Heart left ventricle (tissue), 16 donors: Measurements from ENCODE around the gene MS4A15. TPM values are rescaled to one million over a fixed set of nuclear protein-coding genes. Genes with fewer than 3 reads are reported as not detected.

Experiments used
- ATAC-seq, 4 donors: fragments of 200-7000 bp; cut with Tn5 transposase; one replicate each; pipeline ENCODE4 v1.9.1; 2020 to 2022; ENCODE audit warnings: moderate library complexity in 4 of 4, mild to moderate bottlenecking in 3 of 4, moderate number of reproducible peaks in 1 of 4
- DNase-seq, 5 donors: peaks; one replicate each; pipeline ENCODE4 v3.0.0-alpha.2; 2020
- H3K27ac ChIP-seq, 12 donors: fragments of 200-600 bp; sonication (generic) in 4 of 12; one replicate each; pipeline versions ENCODE4 v1.5.0 to v1.8.0; 2016 to 2022; ENCODE audit warnings: mild to moderate bottlenecking in 2 of 12
- H3K27me3 ChIP-seq, 9 donors: fragments of 200-600 bp; sonication (generic) in 2 of 9; one replicate each; pipeline versions ENCODE4 v1.5.1 to v1.8.0; 2016 to 2022; ENCODE audit warnings: mild to moderate bottlenecking in 3 of 9
- H3K36me3 ChIP-seq, 9 donors: fragments of 200-600 bp; sonication (generic) in 2 of 9; one replicate each; pipeline versions ENCODE4 v1.5.0 to v1.8.0; 2018 to 2022; ENCODE audit warnings: mild to moderate bottlenecking in 2 of 9
- H3K4me1 ChIP-seq, 12 donors: fragments of 200-600 bp; sonication (generic) in 4 of 12; one replicate each; pipeline versions ENCODE4 v1.5.0 to v1.8.0; 2016 to 2022; ENCODE audit warnings: mild to moderate bottlenecking in 3 of 12
- H3K4me3 ChIP-seq, 12 donors: fragments of 200-600 bp; sonication (generic) in 4 of 12; one replicate each; pipeline versions ENCODE4 v1.5.0 to v1.8.0; 2017 to 2022; ENCODE audit warnings: mild to moderate bottlenecking in 9 of 12, moderate library complexity in 4 of 12
- H3K9me3 ChIP-seq, 12 donors: fragments of 200-600 bp; sonication (generic) in 4 of 12; one replicate each; pipeline versions ENCODE4 v1.5.0 to v1.8.0; 2016 to 2022; ENCODE audit warnings: mild to moderate bottlenecking in 1 of 12
- CTCF ChIP-seq, 12 donors: fragments of 200-600 bp; sonication (generic) in 4 of 12; IDR thresholded peaks; one replicate each; pipeline versions ENCODE4 v1.5.0 to v1.8.0; 2018 to 2022; ENCODE audit warnings: antibody characterized with exemption in 12 of 12, mild to moderate bottlenecking in 5 of 12
- POLR2A ChIP-seq, 2 donors: fragments of 450-650 bp; IDR thresholded peaks; one replicate each; pipeline ENCODE4 v1.6.1; 2017; ENCODE audit warnings: antibody characterized with exemption in 2 of 2, mild to moderate bottlenecking in 2 of 2, moderate library complexity in 2 of 2
- WGBS, 4 donors: extraction: QIAGEN DNeasy Blood & Tissue Kit in 2 of 4; methylation state at CpG; one replicate each; pipeline versions ENCODE4 v1.1.5 to v1.1.7; 2013 to 2018; 5-methylcytosine and 5-hydroxymethylcytosine counted together
- intact Hi-C, 10 donors: fragments of 100-400 bp; cut with DNase I; formaldehyde crosslinking; loops; one replicate each; pipeline versions ENCODE4 v1.11.1 to v1.14.2; 2022
- polyA plus RNA-seq, 2 donors: library from polyadenylated mRNA; stranded (reverse); fragments of 200-250 nt; gene quantifications; one replicate each; pipeline ENCODE4 v1.2.3, GENCODE V29; 2013
- total RNA-seq, 9 donors: library from RNA; depleted of rRNA in 2 of 9; stranded (reverse); fragments of >200 nt in 2 of 9; fragmentation: NEBNext Ultra II Directional in 3 of 9; extraction: Animal tissue kit (Norgen Biotek cat#: 25700) in 3 of 9; gene quantifications; one replicate each; pipeline versions ENCODE4 v1.1.0 to v1.2.4, GENCODE V29; 2016 to 2023
- donor health status: ischemic (EF 13 %, LVEDD 7.1; RV severe dilation, severe dysfunction).
- donor health status: healthy with polysubstance abuse.
- donor health status: DM: no; HTN: yes; CAD: no.
- donor health status: DM: no; HTN: no; CAD: no.
- donor health status: ischemic (EF 25% LVEDD 6.9; RV normal size, moderate dysfunction).
- donor health status: ischemic (EF 25% LVEDD 5.7; RV mildly dilated, moderate dysfunction).
- donor health status: healthy.
- donor health status: DM: yes; HTN: yes; CAD: no.
- donor health status: ischemic (EF 35%, LVEDD 5.7; RV mildly dilated, moderate dysfunction).
- donor health status: nonischemic (EF 11% LVEDD 7.7; RV severe dilation, severe dysfunction).
- donor health status: DM: yes; HTN: yes; CAD: no.
- donor health status: PGD.
- donor health status: ischemic (EF 29% LVEDD 5.4; RV normal size, mild dysfunction).
- donor health status: nonischemic (EF 23%, LVEDD 6.1; RV moderate dilation, normal function).

Gene MS4A15
- total and polyA plus RNA-seq, 11 donors = not detected

GRCh38 chr11:60771879-60772525 is 15.3 kb downstream of the MS4A15 start:
- ATAC-seq = no peak
- peaks cover 0 to 38% (median 4%) of the 10 kb centered on the region in 9 donors for H3K27me3 ChIP-seq
- no peak for DNase-seq
- no peaks in the 10 kb centered on the region for H3K9me3 ChIP-seq
- no peaks in the 10 kb centered on the region for H3K36me3 ChIP-seq
- H3K4me1 ChIP-seq = peaks cover 0 to 19% (median 9%) of the 10 kb centered on the region in 12 donors
- no peak for TF ChIP-seq POLR2A (IDR thresholded peaks at IDR 0.05)
- TF ChIP-seq CTCF (IDR thresholded peaks at IDR 0.05) = no peak
- H3K27ac ChIP-seq = no peak overlapping the region
- 70 to 85% (median 78%) methylated on average over 16 of the region's 16 CpGs for WGBS, 4 donors
- intact Hi-C loops = loop anchor here in 4 of 10 donors (5.0 to 10.0 kb wide), 3 partner anchors 125 to 413 kb away; no protein-coding TSS in a partner anchor
- H3K4me3 ChIP-seq = no peak overlapping the region

GRCh38 chr11:60772666-60773065 is 16.0 kb downstream of the MS4A15 start:
- H3K36me3 ChIP-seq = no peaks in the 10 kb centered on the region
- ATAC-seq (no peak), DNase-seq (no peak)
- no peak overlapping the region for H3K27ac ChIP-seq
- TF ChIP-seq CTCF (IDR thresholded peaks at IDR 0.05) (no peak), POLR2A (IDR thresholded peaks at IDR 0.05) (no peak)
- H3K9me3 ChIP-seq = no peaks in the 10 kb centered on the region
- H3K27me3 ChIP-seq = peaks cover 0 to 32% (median 0%) of the 10 kb centered on the region in 9 donors
- peaks cover 0 to 22% (median 9%) of the 10 kb centered on the region in 12 donors for H3K4me1 ChIP-seq
- WGBS, 4 donors = 87 to 90% (median 88%) methylated on average over 8 of the region's 8 CpGs
- intact Hi-C loops = loop anchor here in 4 of 10 donors (5.0 to 10.0 kb wide), 3 partner anchors 125 to 412 kb away; no protein-coding TSS in a partner anchor
- no peak overlapping the region for H3K4me3 ChIP-seq

GRCh38 chr11:60774726-60775125 is 18.1 kb downstream of the MS4A15 start:
- no peak for ATAC-seq
- WGBS, 4 donors = 77 to 85% (median 82%) methylated on average over 13 of the region's 13 CpGs
- Histone ChIP-seq H3K27ac (no peak overlapping the region), H3K27me3 (peaks cover 0 to 20% (median 0%) of the 10 kb centered on the region in 9 donors), H3K9me3 (no peaks in the 10 kb centered on the region), H3K4me1 (peaks cover 0 to 22% (median 9%) of the 10 kb centered on the region in 12 donors), H3K36me3 (no peaks in the 10 kb centered on the region), H3K4me3 (no peak overlapping the region)
- TF ChIP-seq POLR2A (IDR thresholded peaks at IDR 0.05) (no peak), CTCF (IDR thresholded peaks at IDR 0.05) (no peak)
- DNase-seq = no peak
- intact Hi-C loops = loop anchor here (2.0 to 10.0 kb wide), 8 partner anchors 58 to 413 kb away; no protein-coding TSS in a partner anchor

GRCh38 chr11:60775420-60775961 is 18.8 kb downstream of the MS4A15 start:
- Histone ChIP-seq H3K36me3 (no peaks in the 10 kb centered on the region), H3K4me1 (peaks cover 0 to 22% (median 9%) of the 10 kb centered on the region in 12 donors), H3K27me3 (peaks cover 0 to 14% (median 0%) of the 10 kb centered on the region in 9 donors), H3K27ac (peak overlapping the region in 6 of 12 donors; percentile 17 to 59 (median 49)), H3K9me3 (peaks cover 0 to 2% (median 0%) of the 10 kb centered on the region in 12 donors), H3K4me3 (no peak overlapping the region)
- peak; percentile 79 to 86 (median 85) for ATAC-seq
- 6 to 12% (median 10%) methylated on average over 15 of the region's 15 CpGs for WGBS, 4 donors
- intact Hi-C loops = loop anchor here in 8 of 10 donors (2.0 to 10.0 kb wide), 7 partner anchors 57 to 412 kb away; no protein-coding TSS in a partner anchor
- peak; percentile 73 to 85 (median 83) for DNase-seq
- TF ChIP-seq POLR2A (IDR thresholded peaks at IDR 0.05) = no peak
- TF ChIP-seq CTCF (IDR thresholded peaks at IDR 0.05) = peak; percentile 79 to 97 (median 92)
